GM21619 (cell line): Measurements from ENCODE around the gene COLEC12.

ENCODE experiments used
- ATAC-seq: cut with Tn5 transposase; IDR thresholded peaks from one replicate; pipeline ENCODE4 v1.9.1; 2021; ENCODE audit not compliant: unreplicated experiment

COLEC12 gene

GRCh38 chr18:448116-448790 lies 52.2 kb downstream of the COLEC12 start:
- ATAC-seq, result no peak

GRCh38 chr18:446941-447560 lies 53.5 kb downstream of the COLEC12 start:
- no peak for ATAC-seq

GRCh38 chr18:445055-445454 lies 55.4 kb downstream of the COLEC12 start:
- ATAC-seq, result no peak

- ATAC-seq, result no peak
Observed at GRCh38 chr18:438571-438970, 61.9 kb downstream of the COLEC12 start.

GRCh38 chr18:435940-436339 lies 64.6 kb downstream of the COLEC12 start:
- ATAC-seq, result no peak

GRCh38 chr18:434410-434809 lies 66.1 kb downstream of the COLEC12 start:
- ATAC-seq, result no peak

GRCh38 chr18:433960-434359 lies 66.5 kb downstream of the COLEC12 start:
- no peak for ATAC-seq

GRCh38 chr18:433298-433697 lies 67.2 kb downstream of the COLEC12 start:
- ATAC-seq, result no peak

- no peak for ATAC-seq
Observed at GRCh38 chr18:432791-433190, 67.7 kb downstream of the COLEC12 start.

GRCh38 chr18:429030-429429 lies 71.5 kb downstream of the COLEC12 start:
- no peak for ATAC-seq

GRCh38 chr18:427005-427404 lies 73.5 kb downstream of the COLEC12 start:
- no peak for ATAC-seq

- ATAC-seq, result no peak
Observed at GRCh38 chr18:425106-425745, 75.3 kb downstream of the COLEC12 start.

- ATAC-seq, result no peak
Observed at GRCh38 chr18:424668-425067, 75.8 kb downstream of the COLEC12 start.

- no peak for ATAC-seq
Observed at GRCh38 chr18:424071-424661, 76.3 kb downstream of the COLEC12 start.

GRCh38 chr18:422966-423365 lies 77.5 kb downstream of the COLEC12 start:
- no peak for ATAC-seq

- no peak for ATAC-seq
Observed at GRCh38 chr18:421247-422155, 79.0 kb downstream of the COLEC12 start.

GRCh38 chr18:420661-421246 lies 79.7 kb downstream of the COLEC12 start:
- no peak for ATAC-seq

- ATAC-seq, result no peak
Observed at GRCh38 chr18:419541-420175, 80.8 kb downstream of the COLEC12 start.

- no peak for ATAC-seq
Observed at GRCh38 chr18:417495-417894, 83.0 kb downstream of the COLEC12 start.

GRCh38 chr18:416930-417329 lies 83.6 kb downstream of the COLEC12 start:
- no peak for ATAC-seq
